ENCODE measurements around the gene KLF18. TPM values are rescaled to one million over a fixed set of nuclear protein-coding genes. Genes with fewer than 3 reads are reported as not detected.

KLF18 gene
- total RNA-seq, 1 experiment from 2014 or later, result not detected

- Histone ChIP-seq H3K27ac (no peak overlapping the region), H3K79me2 (ENCODE audit: low read depth) (no peaks in the 10 kb centered on the region), H3K4me3 (no peak overlapping the region), H3K4me2 (no peak overlapping the region), H3K9me3 (ENCODE audit: insufficient read depth, low read depth) (no peaks in the 10 kb centered on the region), H4K20me1 (ENCODE audit: insufficient read depth) (no peaks in the 10 kb centered on the region), H3K36me3 (ENCODE audit: low read depth) (no peaks in the 10 kb centered on the region), H3F3A (ENCODE audit: insufficient read depth, low read depth) (peaks cover 32% of the 10 kb centered on the region), H3K9me2 (ENCODE audit: insufficient read depth) (no peaks in the 10 kb centered on the region), H3K27me3 (ENCODE audit: insufficient read depth, low read depth) (no peaks in the 10 kb centered on the region), H2AFZ (no peak overlapping the region), H3K4me1 (replicated peaks; ENCODE audit: insufficient read depth) (peaks cover 34% of the 10 kb centered on the region)
- CTCF ChIA-PET, result no interaction called here
- POLR2A ChIA-PET (ENCODE audit: unreplicated experiment), result no interaction called here
- no TSS peak for BruUV-seq (replicated peaks)
- DNase-seq, result no peak
- TF ChIP-seq EZH2 (IDR thresholded peaks at IDR 0.05; ENCODE audit: low read depth), result no peak
- no peak for TF ChIP-seq CTCF (conservative IDR thresholded peaks at IDR 0.05)
- intact Hi-C loops (cut with micrococcal nuclease; ENCODE audit: unreplicated experiment), result no loop called here
These were observed 10.4 kb upstream of the KLF18 start for GRCh38 chr1:44151808-44152207.

GRCh38 chr1:44151332-44151731 is 9.9 kb upstream of the KLF18 start:
- Histone ChIP-seq H3K79me2 (ENCODE audit: low read depth) (no peaks in the 10 kb centered on the region), H3K4me3 (no peak overlapping the region), H3K27me3 (ENCODE audit: insufficient read depth, low read depth) (no peaks in the 10 kb centered on the region), H3K36me3 (ENCODE audit: low read depth) (no peaks in the 10 kb centered on the region), H3K27ac (no peak overlapping the region), H3K4me2 (no peak overlapping the region), H4K20me1 (ENCODE audit: insufficient read depth) (no peaks in the 10 kb centered on the region), H2AFZ (no peak overlapping the region), H3K4me1 (replicated peaks; ENCODE audit: insufficient read depth) (peaks cover 30% of the 10 kb centered on the region), H3K9me3 (ENCODE audit: insufficient read depth, low read depth) (no peaks in the 10 kb centered on the region), H3F3A (ENCODE audit: insufficient read depth, low read depth) (peaks cover 30% of the 10 kb centered on the region), H3K9me2 (ENCODE audit: insufficient read depth) (no peaks in the 10 kb centered on the region)
- TF ChIP-seq EZH2 (IDR thresholded peaks at IDR 0.05; ENCODE audit: low read depth) (no peak), CTCF (conservative IDR thresholded peaks at IDR 0.05) (no peak)
- ChIA-PET CTCF (no interaction called here), POLR2A (ENCODE audit: unreplicated experiment) (no interaction called here)
- no TSS peak for BruUV-seq (replicated peaks)
- intact Hi-C loops (cut with micrococcal nuclease; ENCODE audit: unreplicated experiment), result no loop called here
- DNase-seq, result no peak

- no TSS peak for BruUV-seq (replicated peaks)
- peaks cover 17% of the 10 kb centered on the region for H3K9me3 ChIP-seq (ENCODE audit: insufficient read depth, low read depth)
- no peaks in the 10 kb centered on the region for H3K9me2 ChIP-seq (ENCODE audit: insufficient read depth)
- H3K79me2 ChIP-seq (ENCODE audit: low read depth), result no peaks in the 10 kb centered on the region
- no peak for DNase-seq
- H3K4me3 ChIP-seq, result no peak overlapping the region
- intact Hi-C loops (cut with micrococcal nuclease; ENCODE audit: unreplicated experiment), result no loop called here
- ChIA-PET POLR2A (ENCODE audit: unreplicated experiment) (no interaction called here), CTCF (no interaction called here)
- no peak overlapping the region for H3K4me2 ChIP-seq
- H2AFZ ChIP-seq, result no peak overlapping the region
- no peaks in the 10 kb centered on the region for H3K4me1 ChIP-seq (replicated peaks; ENCODE audit: insufficient read depth)
- no peaks in the 10 kb centered on the region for H4K20me1 ChIP-seq (ENCODE audit: insufficient read depth)
- H3K27ac ChIP-seq, result no peak overlapping the region
- no peaks in the 10 kb centered on the region for H3F3A ChIP-seq (ENCODE audit: insufficient read depth, low read depth)
- TF ChIP-seq CTCF (conservative IDR thresholded peaks at IDR 0.05), result no peak
- no peak for TF ChIP-seq EZH2 (IDR thresholded peaks at IDR 0.05; ENCODE audit: low read depth)
- H3K27me3 ChIP-seq (ENCODE audit: insufficient read depth, low read depth), result no peaks in the 10 kb centered on the region
- H3K36me3 ChIP-seq (ENCODE audit: low read depth), result no peaks in the 10 kb centered on the region
These were observed 6.2 kb upstream of the KLF18 start for GRCh38 chr1:44147582-44147981.

Measured in PC-9 (cell line).